Panc1 (cell line): ENCODE results near the gene ALPP. TPM values are rescaled to one million over a fixed set of nuclear protein-coding genes. Genes with fewer than 3 reads are reported as not detected.

Experiments
- ATAC-seq: fragments of 200-7000 bp; cut with Tn5 transposase; 2 replicates; pipeline ENCODE4 v1.9.1; 2020; ENCODE audit warnings: mild to moderate bottlenecking, moderate library complexity
- BruUV-seq: library from RNA; stranded (reverse); fragments of 400-500 nt; replicated peaks from 2 replicates; lab custom pipeline; 2021; lab: Mats Ljungman, UMichigan
- CTCF ChIA-PET: fragments of 300-600 bp; sonication (Branson Sonifier 250); formaldehyde crosslinking; loops from one replicate; lab custom pipeline; 2022; ENCODE audit warnings: antibody characterized with exemption; lab: Charles Lee
- POLR2A ChIA-PET: fragments of 300-600 bp; sonication (Branson Sonifier 250); formaldehyde crosslinking; loops from one replicate; lab custom pipeline; 2022; ENCODE audit warnings: antibody characterized with exemption; lab: Charles Lee
- DNase-seq: peaks from one replicate; pipeline ENCODE4 v3.0.0-alpha.2; 2010; ENCODE audit warnings: low read depth, low spot score
- H3K27ac ChIP-seq: 2 replicates; pipeline ENCODE4 v1.5.1; 2011; ENCODE audit warnings: mild to moderate bottlenecking, low read length, inconsistent platforms
- H3K27me3 ChIP-seq: fragments of 200-500 bp; sonication (Bioruptor generic); 2 replicates; pipeline ENCODE4 v1.6.0; 2014; ENCODE audit warnings: low read length, inconsistent platforms; ENCODE audit not compliant: control insufficient read depth, insufficient read depth
- H3K36me3 ChIP-seq: fragments of 200-500 bp; sonication (Bioruptor generic); 2 replicates; pipeline ENCODE4 v1.5.1; 2014; ENCODE audit warnings: inconsistent platforms, mild to moderate bottlenecking, low read length, moderate library complexity; ENCODE audit not compliant: control insufficient read depth, insufficient read depth
- H3K4me1 ChIP-seq: 2 replicates; pipeline ENCODE4 v1.5.1; 2011; ENCODE audit warnings: inconsistent platforms, mild to moderate bottlenecking, low read length, moderate library complexity; ENCODE audit not compliant: control insufficient read depth, insufficient read depth
- H3K4me3 ChIP-seq, 2 experiments: 2 replicates each; pipeline ENCODE4 v1.5.1; 2011 to 2012; ENCODE audit warnings: low read depth in 2 of 2, low read length in 2 of 2, mild to moderate bottlenecking in 2 of 2, inconsistent platforms in 1 of 2, moderate library complexity in 1 of 2
- H3K9me3 ChIP-seq: fragments of 200-500 bp; sonication (Bioruptor generic); 2 replicates; pipeline ENCODE4 v1.5.1; 2014; ENCODE audit warnings: low read depth, mild to moderate bottlenecking, inconsistent platforms, low read length, moderate library complexity; ENCODE audit not compliant: control insufficient read depth, insufficient read depth
- POLR2AphosphoS5 ChIP-seq: IDR thresholded peaks from 2 replicates; pipeline ENCODE4 v1.6.1; 2012; ENCODE audit warnings: mild to moderate bottlenecking, low read depth, low read length, moderate library complexity
- SIN3A ChIP-seq: IDR thresholded peaks from 2 replicates; pipeline ENCODE4 v1.6.1; 2012; ENCODE audit warnings: low read depth, mild to moderate bottlenecking, low read length, moderate library complexity, borderline replicate concordance; ENCODE audit not compliant: insufficient read depth
- TCF7L2 ChIP-seq: IDR thresholded peaks from 2 replicates; pipeline ENCODE4 v1.6.1; 2011; ENCODE audit warnings: mild to moderate bottlenecking, low read depth, low read length, inconsistent platforms
- in situ Hi-C: cut with HindIII; loops from 2 replicates; pipeline ENCODE4 v1.10.0; 2016; ENCODE audit warnings: low sequenced_read_pairs, low pct_unique_long_range_greater_than_20kb
- intact Hi-C: fragments of 100-400 bp; cut with micrococcal nuclease; formaldehyde crosslinking; loops from one replicate; pipeline ENCODE4 v1.10.0; 2022; ENCODE audit not compliant: unreplicated experiment
- total RNA-seq: library from RNA; stranded (reverse); gene quantifications from one replicate; pipeline ENCODE4 v1.2.1, GENCODE V29; 2021; ENCODE audit not compliant: unreplicated experiment
- TF ChIP-seq, protein P1 (sequence below): fragments of 450-650 bp; IDR thresholded peaks from 2 replicates; pipeline ENCODE4 v1.5.1; 2017; ENCODE audit warnings: mild to moderate bottlenecking
- TF ChIP-seq, protein P2 (sequence below), 2 experiments: IDR thresholded peaks; 2 replicates each; pipeline ENCODE4 v1.6.1; 2011 to 2012; ENCODE audit warnings: low read depth in 2 of 2, control low read depth in 1 of 2, low read length in 1 of 2, mild to moderate bottlenecking in 1 of 2, moderate library complexity in 1 of 2; ENCODE audit not compliant: insufficient read depth in 1 of 2

The ALPP gene
- total RNA-seq, 1 experiment from 2014 or later = 7.3 TPM

DNA sequence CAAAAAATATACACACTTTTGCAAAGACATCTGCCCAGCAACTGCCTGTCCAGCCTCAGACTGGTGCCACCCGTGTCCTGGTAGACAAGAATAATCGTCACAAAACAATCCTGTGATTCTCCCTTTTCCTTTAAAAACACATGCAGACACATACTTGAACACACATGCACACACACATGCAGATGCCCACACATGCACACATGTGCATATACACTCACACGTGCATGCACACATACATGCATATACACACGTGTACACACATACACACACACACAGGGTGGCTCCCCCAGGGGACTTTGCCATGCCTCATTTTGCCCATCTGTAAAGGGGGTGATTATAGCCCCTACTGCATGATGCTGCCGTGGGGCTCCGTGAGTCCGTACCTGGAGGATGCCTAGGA lies 24.9 kb upstream of the ALPP start:
- ATAC-seq (no peak), DNase-seq (no peak)
- CTCF ChIA-PET = no interaction called here
- POLR2A ChIA-PET = no interaction called here
- Histone ChIP-seq H3K9me3 (no peaks in the 10 kb centered on the region), H3K27ac (no peak overlapping the region), H3K4me3 (no peak overlapping the region), H3K36me3 (no peaks in the 10 kb centered on the region), H3K4me1 (no peaks in the 10 kb centered on the region), H3K27me3 (peaks cover 2% of the 10 kb centered on the region; the same call in 1 of the 2 replicates)
- intact Hi-C loops (no loop called here), in situ Hi-C loops (no loop called here)
- TF ChIP-seq, protein P1, sequence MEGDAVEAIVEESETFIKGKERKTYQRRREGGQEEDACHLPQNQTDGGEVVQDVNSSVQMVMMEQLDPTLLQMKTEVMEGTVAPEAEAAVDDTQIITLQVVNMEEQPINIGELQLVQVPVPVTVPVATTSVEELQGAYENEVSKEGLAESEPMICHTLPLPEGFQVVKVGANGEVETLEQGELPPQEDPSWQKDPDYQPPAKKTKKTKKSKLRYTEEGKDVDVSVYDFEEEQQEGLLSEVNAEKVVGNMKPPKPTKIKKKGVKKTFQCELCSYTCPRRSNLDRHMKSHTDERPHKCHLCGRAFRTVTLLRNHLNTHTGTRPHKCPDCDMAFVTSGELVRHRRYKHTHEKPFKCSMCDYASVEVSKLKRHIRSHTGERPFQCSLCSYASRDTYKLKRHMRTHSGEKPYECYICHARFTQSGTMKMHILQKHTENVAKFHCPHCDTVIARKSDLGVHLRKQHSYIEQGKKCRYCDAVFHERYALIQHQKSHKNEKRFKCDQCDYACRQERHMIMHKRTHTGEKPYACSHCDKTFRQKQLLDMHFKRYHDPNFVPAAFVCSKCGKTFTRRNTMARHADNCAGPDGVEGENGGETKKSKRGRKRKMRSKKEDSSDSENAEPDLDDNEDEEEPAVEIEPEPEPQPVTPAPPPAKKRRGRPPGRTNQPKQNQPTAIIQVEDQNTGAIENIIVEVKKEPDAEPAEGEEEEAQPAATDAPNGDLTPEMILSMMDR = no peak
- TF ChIP-seq, protein P2, sequence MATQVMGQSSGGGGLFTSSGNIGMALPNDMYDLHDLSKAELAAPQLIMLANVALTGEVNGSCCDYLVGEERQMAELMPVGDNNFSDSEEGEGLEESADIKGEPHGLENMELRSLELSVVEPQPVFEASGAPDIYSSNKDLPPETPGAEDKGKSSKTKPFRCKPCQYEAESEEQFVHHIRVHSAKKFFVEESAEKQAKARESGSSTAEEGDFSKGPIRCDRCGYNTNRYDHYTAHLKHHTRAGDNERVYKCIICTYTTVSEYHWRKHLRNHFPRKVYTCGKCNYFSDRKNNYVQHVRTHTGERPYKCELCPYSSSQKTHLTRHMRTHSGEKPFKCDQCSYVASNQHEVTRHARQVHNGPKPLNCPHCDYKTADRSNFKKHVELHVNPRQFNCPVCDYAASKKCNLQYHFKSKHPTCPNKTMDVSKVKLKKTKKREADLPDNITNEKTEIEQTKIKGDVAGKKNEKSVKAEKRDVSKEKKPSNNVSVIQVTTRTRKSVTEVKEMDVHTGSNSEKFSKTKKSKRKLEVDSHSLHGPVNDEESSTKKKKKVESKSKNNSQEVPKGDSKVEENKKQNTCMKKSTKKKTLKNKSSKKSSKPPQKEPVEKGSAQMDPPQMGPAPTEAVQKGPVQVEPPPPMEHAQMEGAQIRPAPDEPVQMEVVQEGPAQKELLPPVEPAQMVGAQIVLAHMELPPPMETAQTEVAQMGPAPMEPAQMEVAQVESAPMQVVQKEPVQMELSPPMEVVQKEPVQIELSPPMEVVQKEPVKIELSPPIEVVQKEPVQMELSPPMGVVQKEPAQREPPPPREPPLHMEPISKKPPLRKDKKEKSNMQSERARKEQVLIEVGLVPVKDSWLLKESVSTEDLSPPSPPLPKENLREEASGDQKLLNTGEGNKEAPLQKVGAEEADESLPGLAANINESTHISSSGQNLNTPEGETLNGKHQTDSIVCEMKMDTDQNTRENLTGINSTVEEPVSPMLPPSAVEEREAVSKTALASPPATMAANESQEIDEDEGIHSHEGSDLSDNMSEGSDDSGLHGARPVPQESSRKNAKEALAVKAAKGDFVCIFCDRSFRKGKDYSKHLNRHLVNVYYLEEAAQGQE (IDR thresholded peaks at IDR 0.05; ENCODE audit: insufficient read depth in 1 of 2, low read depth in 2 of 2, low read length in 1 of 2) = no peak
- TF ChIP-seq SIN3A = no peak
- TF ChIP-seq TCF7L2 = no peak
- no peak for TF ChIP-seq POLR2AphosphoS5
- BruUV-seq = no TSS peak

DNA sequence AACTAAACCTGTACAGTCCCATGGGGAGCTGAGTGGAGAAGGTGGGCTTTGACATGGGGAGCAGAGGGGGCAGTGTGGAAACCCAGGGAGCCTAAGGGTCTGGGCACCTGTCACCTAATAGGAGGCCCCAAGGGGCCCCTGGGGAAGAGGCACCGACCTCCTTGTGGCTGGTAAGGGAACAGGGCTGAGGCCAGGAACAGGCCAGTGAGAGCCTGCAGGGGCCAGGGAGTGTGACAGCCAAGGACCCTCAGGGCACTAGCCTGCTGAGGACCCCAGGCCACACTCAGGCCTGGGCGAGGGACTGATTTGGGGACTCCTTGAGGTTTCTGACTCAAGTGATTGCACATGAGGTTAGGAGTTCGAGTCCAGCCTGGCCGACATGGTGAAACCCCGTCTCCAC lies 24.5 kb upstream of the ALPP start:
- ATAC-seq = no peak

More for the DNA sequence above, 24.5 kb upstream of the ALPP start:
- ChIA-PET CTCF (interaction anchor here (0.6 kb wide), 1 partner anchor 65 kb away, joined by 9 read pairs; no protein-coding TSS in a partner anchor), POLR2A (no interaction called here)
- H3K27me3 ChIP-seq = peaks cover 2% of the 10 kb centered on the region; the same call in 1 of the 2 replicates
- H3K4me3 ChIP-seq = no peak overlapping the region
- intact Hi-C loops = no loop called here
- H3K4me1 ChIP-seq = no peaks in the 10 kb centered on the region
- no TSS peak for BruUV-seq
- in situ Hi-C loops = no loop called here
- H3K9me3 ChIP-seq = no peaks in the 10 kb centered on the region
- no peak for DNase-seq
- TF ChIP-seq TCF7L2 (no peak), POLR2AphosphoS5 (no peak), SIN3A (no peak)
- TF ChIP-seq, protein P1 = no peak
- TF ChIP-seq, protein P2 (IDR thresholded peaks at IDR 0.05; ENCODE audit: insufficient read depth in 1 of 2, low read depth in 2 of 2, low read length in 1 of 2) = no peak
- H3K27ac ChIP-seq = no peak overlapping the region
- no peaks in the 10 kb centered on the region for H3K36me3 ChIP-seq
